ENCODE results near the gene METTL16. TPM values are rescaled to one million over a fixed set of nuclear protein-coding genes. Genes with fewer than 3 reads are reported as not detected.

The METTL16 gene
- total RNA-seq, 6 donors from 2014 or later = 20.3 to 37.2 (median 30.6) TPM

DNA sequence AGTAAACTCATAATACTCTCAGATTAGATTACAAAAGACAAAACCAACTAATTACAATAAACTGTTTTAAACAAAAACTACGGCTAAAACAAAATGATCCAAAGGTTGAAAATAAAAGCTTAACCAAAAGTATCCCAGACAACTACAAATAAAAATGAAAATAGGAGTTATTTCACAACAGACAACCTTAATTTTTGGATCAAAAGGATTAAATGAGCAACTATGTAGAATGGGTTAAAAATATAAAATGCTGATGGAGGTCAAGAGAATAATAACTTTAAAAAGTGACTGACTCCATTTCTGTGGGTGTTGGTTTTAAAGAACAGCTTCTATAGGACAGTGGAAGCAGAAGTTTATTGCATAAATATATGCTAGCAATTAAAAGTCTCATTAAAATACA, 28.6 kb downstream of the METTL16 start:
- Histone ChIP-seq H3K27me3 (no peaks in the 10 kb centered on the region), H3K9me3 (no peaks in the 10 kb centered on the region), H3K36me3 (peaks cover 0 to 5% (median 0%) of the 10 kb centered on the region in 4 donors), H3K4me3 (no peak overlapping the region), H3K27ac (no peak overlapping the region), H3K4me1 (peaks cover 16 to 37% (median 32%) of the 10 kb centered on the region in 4 donors)
- ATAC-seq (ENCODE audit: low FRiP score in 2 of 2) (no peak), DNase-seq (no peak)
- 80 to 87% methylated on average over 1 of the region's 1 CpG for WGBS, 2 donors
- TF ChIP-seq, protein P1, sequence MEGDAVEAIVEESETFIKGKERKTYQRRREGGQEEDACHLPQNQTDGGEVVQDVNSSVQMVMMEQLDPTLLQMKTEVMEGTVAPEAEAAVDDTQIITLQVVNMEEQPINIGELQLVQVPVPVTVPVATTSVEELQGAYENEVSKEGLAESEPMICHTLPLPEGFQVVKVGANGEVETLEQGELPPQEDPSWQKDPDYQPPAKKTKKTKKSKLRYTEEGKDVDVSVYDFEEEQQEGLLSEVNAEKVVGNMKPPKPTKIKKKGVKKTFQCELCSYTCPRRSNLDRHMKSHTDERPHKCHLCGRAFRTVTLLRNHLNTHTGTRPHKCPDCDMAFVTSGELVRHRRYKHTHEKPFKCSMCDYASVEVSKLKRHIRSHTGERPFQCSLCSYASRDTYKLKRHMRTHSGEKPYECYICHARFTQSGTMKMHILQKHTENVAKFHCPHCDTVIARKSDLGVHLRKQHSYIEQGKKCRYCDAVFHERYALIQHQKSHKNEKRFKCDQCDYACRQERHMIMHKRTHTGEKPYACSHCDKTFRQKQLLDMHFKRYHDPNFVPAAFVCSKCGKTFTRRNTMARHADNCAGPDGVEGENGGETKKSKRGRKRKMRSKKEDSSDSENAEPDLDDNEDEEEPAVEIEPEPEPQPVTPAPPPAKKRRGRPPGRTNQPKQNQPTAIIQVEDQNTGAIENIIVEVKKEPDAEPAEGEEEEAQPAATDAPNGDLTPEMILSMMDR (IDR thresholded peaks at IDR 0.05) = no peak
- TF ChIP-seq POLR2AphosphoS5 (IDR thresholded peaks at IDR 0.05) = no peak
- TF ChIP-seq EP300 (IDR thresholded peaks at IDR 0.05) = no peak
- TF ChIP-seq POLR2A (IDR thresholded peaks at IDR 0.05) = no peak

DNA sequence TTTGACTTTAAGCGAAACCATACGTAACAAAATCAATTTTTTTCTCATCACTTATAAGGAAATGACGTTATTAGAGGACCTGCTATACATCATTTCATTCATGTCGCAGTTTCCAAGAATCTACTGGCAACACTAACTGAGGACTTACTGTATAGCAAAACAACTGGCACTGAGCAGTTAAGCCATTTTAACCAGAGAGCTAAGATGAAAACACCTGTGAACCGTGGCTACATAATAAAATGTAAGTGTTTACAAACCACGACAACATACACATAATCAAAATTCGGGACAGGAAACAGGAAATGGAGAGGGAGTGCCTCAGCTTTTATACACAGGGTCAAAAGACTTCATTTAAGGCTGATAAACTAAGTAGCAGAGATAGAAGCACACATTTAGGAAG, 29.5 kb downstream of the METTL16 start:
- Histone ChIP-seq H3K9me3 (no peaks in the 10 kb centered on the region), H3K27me3 (no peaks in the 10 kb centered on the region), H3K4me1 (peaks cover 16 to 33% (median 30%) of the 10 kb centered on the region in 4 donors), H3K36me3 (peaks cover 0 to 12% (median 1%) of the 10 kb centered on the region in 4 donors), H3K4me3 (no peak overlapping the region), H3K27ac (peak overlapping the region in 2 of 4 donors; percentile 20 to 46)
- 46 to 48% methylated on average over 7 of the region's 7 CpGs for WGBS, 2 donors
- TF ChIP-seq, protein P1 (IDR thresholded peaks at IDR 0.05) = no peak
- TF ChIP-seq POLR2A (IDR thresholded peaks at IDR 0.05) = no peak
- TF ChIP-seq EP300 (IDR thresholded peaks at IDR 0.05) = no peak
- TF ChIP-seq POLR2AphosphoS5 (IDR thresholded peaks at IDR 0.05) = no peak
- DNase-seq (no peak), ATAC-seq (ENCODE audit: low FRiP score in 2 of 2) (no peak)

DNA sequence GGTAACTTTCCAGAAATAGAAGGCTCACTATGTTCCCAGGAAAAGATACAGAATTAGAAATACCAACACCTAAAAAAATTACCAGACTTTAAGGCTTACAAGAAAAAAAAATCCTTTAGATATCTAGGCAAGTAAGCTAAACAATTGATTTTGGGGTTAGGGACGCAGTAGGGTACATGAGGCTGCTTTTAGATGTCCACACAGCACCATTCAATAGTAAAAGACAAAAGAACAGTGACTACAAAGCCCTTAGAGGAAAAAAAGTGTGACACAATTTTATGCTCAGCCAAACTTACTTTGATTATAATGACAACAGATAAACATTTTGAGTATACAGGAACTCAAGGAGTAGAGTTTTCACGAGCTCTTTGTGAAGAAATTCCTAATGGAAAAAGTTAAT, 29.9 kb downstream of the METTL16 start:
- Histone ChIP-seq H3K4me3 (no peak overlapping the region), H3K36me3 (peaks cover 0 to 17% (median 5%) of the 10 kb centered on the region in 4 donors), H3K27me3 (no peaks in the 10 kb centered on the region), H3K27ac (peak overlapping the region in 1 of 4 donors; percentile 28), H3K4me1 (peaks cover 16 to 30% (median 25%) of the 10 kb centered on the region in 4 donors), H3K9me3 (no peaks in the 10 kb centered on the region)
- no peak for DNase-seq
- no peak for ATAC-seq (ENCODE audit: low FRiP score in 2 of 2)
- TF ChIP-seq POLR2A (IDR thresholded peaks at IDR 0.05) = no peak
- no peak for TF ChIP-seq POLR2AphosphoS5 (IDR thresholded peaks at IDR 0.05)
- TF ChIP-seq EP300 (IDR thresholded peaks at IDR 0.05) = no peak
- TF ChIP-seq, protein P1 (IDR thresholded peaks at IDR 0.05) = no peak
- 64 to 76% methylated on average over 2 of the region's 2 CpGs for WGBS, 2 donors

DNA sequence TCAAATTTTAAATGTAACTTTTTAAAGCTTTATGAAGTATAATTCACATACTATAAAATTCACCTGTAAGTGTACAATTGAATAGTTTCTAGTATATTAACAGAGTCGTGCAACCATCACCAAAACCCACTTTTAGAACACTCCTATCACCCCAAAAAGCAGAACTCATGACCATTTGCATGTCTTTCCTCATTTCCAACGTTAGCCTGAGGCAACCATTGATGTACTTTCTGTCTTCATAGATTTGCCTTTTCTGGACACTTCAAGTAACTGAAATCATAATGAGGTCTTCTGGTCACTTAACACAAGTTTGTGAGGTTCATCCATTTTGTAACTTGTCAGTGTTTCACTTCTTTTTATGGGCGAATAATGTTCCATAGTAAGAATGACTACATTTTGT, 33.2 kb downstream of the METTL16 start:
- TF ChIP-seq EP300 (IDR thresholded peaks at IDR 0.05) = no peak
- no peak for TF ChIP-seq POLR2A (IDR thresholded peaks at IDR 0.05)
- no peak for TF ChIP-seq POLR2AphosphoS5 (IDR thresholded peaks at IDR 0.05)
- TF ChIP-seq, protein P1 (IDR thresholded peaks at IDR 0.05) = no peak
- Histone ChIP-seq H3K27me3 (no peaks in the 10 kb centered on the region), H3K4me1 (peaks cover 0 to 9% (median 6%) of the 10 kb centered on the region in 4 donors), H3K4me3 (no peak overlapping the region), H3K27ac (no peak overlapping the region), H3K36me3 (peaks cover 5 to 49% (median 20%) of the 10 kb centered on the region in 4 donors), H3K9me3 (no peaks in the 10 kb centered on the region)
- DNase-seq (no peak), ATAC-seq (ENCODE audit: low FRiP score in 2 of 2) (no peak)
- WGBS, 2 donors = 60 to 65% methylated on average over 3 of the region's 3 CpGs

DNA sequence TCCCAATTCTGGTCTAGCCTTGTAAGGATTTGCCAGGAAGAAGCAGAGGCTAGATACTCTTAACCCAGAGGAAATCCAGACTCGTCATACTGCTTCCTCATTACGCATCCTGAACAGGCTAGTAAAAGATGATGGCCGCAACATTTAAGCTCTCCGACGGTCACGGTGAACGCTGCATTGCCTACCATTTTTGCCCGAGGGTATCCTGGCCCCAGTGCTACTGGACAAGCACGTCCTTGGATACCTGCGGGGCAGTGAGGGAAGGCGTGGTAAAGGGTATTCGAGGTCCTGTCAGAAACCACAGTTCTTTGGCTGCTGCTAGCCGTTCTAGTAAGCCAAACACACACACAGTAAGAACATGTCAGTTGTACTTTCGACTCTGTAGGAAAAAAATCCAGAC, 36.6 kb downstream of the METTL16 start:
- TF ChIP-seq POLR2AphosphoS5 (IDR thresholded peaks at IDR 0.05) (no peak), POLR2A (IDR thresholded peaks at IDR 0.05) (no peak), EP300 (IDR thresholded peaks at IDR 0.05) (no peak)
- TF ChIP-seq, protein P1 (IDR thresholded peaks at IDR 0.05) = no peak
- ATAC-seq (ENCODE audit: low FRiP score in 2 of 2) (no peak), DNase-seq (no peak)
- H3K27ac ChIP-seq = no peak overlapping the region
- H3K9me3 ChIP-seq = no peaks in the 10 kb centered on the region
- no peaks in the 10 kb centered on the region for H3K27me3 ChIP-seq
- WGBS, 2 donors = 93 to 96% methylated on average over 14 of the region's 14 CpGs
- H3K4me1 ChIP-seq = no peaks in the 10 kb centered on the region
- H3K4me3 ChIP-seq = no peak overlapping the region
- peaks cover 8 to 79% (median 29%) of the 10 kb centered on the region in 4 donors for H3K36me3 ChIP-seq
